ENCODE data around the gene ZFYVE27.

- TF ChIP-seq, protein P1, sequence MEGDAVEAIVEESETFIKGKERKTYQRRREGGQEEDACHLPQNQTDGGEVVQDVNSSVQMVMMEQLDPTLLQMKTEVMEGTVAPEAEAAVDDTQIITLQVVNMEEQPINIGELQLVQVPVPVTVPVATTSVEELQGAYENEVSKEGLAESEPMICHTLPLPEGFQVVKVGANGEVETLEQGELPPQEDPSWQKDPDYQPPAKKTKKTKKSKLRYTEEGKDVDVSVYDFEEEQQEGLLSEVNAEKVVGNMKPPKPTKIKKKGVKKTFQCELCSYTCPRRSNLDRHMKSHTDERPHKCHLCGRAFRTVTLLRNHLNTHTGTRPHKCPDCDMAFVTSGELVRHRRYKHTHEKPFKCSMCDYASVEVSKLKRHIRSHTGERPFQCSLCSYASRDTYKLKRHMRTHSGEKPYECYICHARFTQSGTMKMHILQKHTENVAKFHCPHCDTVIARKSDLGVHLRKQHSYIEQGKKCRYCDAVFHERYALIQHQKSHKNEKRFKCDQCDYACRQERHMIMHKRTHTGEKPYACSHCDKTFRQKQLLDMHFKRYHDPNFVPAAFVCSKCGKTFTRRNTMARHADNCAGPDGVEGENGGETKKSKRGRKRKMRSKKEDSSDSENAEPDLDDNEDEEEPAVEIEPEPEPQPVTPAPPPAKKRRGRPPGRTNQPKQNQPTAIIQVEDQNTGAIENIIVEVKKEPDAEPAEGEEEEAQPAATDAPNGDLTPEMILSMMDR (IDR thresholded peaks at IDR 0.05): no peak
- no peak for TF ChIP-seq POLR2A (IDR thresholded peaks at IDR 0.05)
- TF ChIP-seq POLR2AphosphoS5 (IDR thresholded peaks at IDR 0.05; ENCODE audit: insufficient read depth in 1 of 2, low read depth in 1 of 2): no peak
Measured at GRCh38 chr10:97703398-97704067, 33.4 kb upstream of the ZFYVE27 start.
